Heart left ventricle (tissue), 13 donors: Measurements from ENCODE around the gene RTL9.

Experiments
- POLR2A ChIP-seq, 2 donors: fragments of 450-650 bp; IDR thresholded peaks; one replicate each; pipeline ENCODE4 v1.6.1; 2017; ENCODE audit warnings: antibody characterized with exemption in 2 of 2, mild to moderate bottlenecking in 2 of 2, moderate library complexity in 2 of 2
- TF ChIP-seq, protein P1 (sequence below), 12 donors: fragments of 200-600 bp; sonication (generic) in 4 of 12; IDR thresholded peaks; one replicate each; pipeline versions ENCODE4 v1.5.0 to v1.8.0; 2018 to 2022; ENCODE audit warnings: antibody characterized with exemption in 12 of 12, mild to moderate bottlenecking in 5 of 12
- donor health status: ischemic (EF 13 %, LVEDD 7.1; RV severe dilation, severe dysfunction).
- donor health status: DM: no; HTN: yes; CAD: no.
- donor health status: DM: no; HTN: no; CAD: no.
- donor health status: ischemic (EF 25% LVEDD 6.9; RV normal size, moderate dysfunction).
- donor health status: ischemic (EF 25% LVEDD 5.7; RV mildly dilated, moderate dysfunction).
- donor health status: ischemic (EF 35%, LVEDD 5.7; RV mildly dilated, moderate dysfunction).
- donor health status: nonischemic (EF 11% LVEDD 7.7; RV severe dilation, severe dysfunction).
- donor health status: DM: yes; HTN: yes; CAD: no.
- donor health status: PGD.
- donor health status: ischemic (EF 29% LVEDD 5.4; RV normal size, mild dysfunction).
- donor health status: nonischemic (EF 23%, LVEDD 6.1; RV moderate dilation, normal function).

DNA sequence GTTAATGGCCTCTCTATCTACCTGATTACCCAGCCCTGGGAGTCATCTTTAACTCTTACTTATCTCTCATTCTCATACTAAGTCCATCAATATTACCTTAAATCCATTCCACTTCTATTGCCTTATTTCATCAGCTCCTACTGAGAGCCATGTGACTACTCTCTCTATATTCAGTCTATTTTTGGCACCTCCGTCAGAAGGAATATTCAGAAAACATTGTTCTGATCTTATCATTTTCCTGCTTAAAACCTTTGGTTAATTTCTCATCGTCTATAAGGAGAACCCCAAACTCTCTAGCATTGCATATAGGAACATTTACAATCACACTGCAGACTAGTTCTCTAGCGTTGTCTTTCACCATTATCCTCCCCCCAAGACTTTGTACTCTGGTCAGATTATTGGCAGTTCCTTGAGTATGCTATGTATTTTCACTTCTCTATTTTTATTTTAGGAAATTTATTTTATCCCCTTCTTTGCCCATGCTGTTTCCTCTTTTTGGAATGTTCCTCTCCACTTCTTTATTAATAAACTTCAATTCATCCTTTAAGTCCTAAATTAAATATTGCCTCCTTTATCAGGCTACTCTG is 27.1 kb upstream of the RTL9 start:
- TF ChIP-seq, protein P1, sequence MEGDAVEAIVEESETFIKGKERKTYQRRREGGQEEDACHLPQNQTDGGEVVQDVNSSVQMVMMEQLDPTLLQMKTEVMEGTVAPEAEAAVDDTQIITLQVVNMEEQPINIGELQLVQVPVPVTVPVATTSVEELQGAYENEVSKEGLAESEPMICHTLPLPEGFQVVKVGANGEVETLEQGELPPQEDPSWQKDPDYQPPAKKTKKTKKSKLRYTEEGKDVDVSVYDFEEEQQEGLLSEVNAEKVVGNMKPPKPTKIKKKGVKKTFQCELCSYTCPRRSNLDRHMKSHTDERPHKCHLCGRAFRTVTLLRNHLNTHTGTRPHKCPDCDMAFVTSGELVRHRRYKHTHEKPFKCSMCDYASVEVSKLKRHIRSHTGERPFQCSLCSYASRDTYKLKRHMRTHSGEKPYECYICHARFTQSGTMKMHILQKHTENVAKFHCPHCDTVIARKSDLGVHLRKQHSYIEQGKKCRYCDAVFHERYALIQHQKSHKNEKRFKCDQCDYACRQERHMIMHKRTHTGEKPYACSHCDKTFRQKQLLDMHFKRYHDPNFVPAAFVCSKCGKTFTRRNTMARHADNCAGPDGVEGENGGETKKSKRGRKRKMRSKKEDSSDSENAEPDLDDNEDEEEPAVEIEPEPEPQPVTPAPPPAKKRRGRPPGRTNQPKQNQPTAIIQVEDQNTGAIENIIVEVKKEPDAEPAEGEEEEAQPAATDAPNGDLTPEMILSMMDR (IDR thresholded peaks at IDR 0.05), result no peak
- TF ChIP-seq POLR2A (IDR thresholded peaks at IDR 0.05), result no peak
